K562 (cell line): Measurements from ENCODE around the gene PKLR. TPM values are rescaled to one million over a fixed set of nuclear protein-coding genes. Genes with fewer than 3 reads are reported as not detected.
A peak's percentile ranks its signal among the peaks of the same experiment; 100 is the strongest.

Experiments
- CREB1 ChIP-seq, 2 experiments: sonication (generic) in 1 of 2; formaldehyde crosslinking in 1 of 2; IDR thresholded peaks; 2 replicates each; pipeline versions ENCODE4 v1.6.1 to v1.8.0; 2012 to 2022; ENCODE audit warnings: inconsistent platforms in 1 of 2, mild to moderate bottlenecking in 1 of 2, missing genetic modification reagents in 1 of 2, moderate library complexity in 1 of 2
- CREM ChIP-seq: IDR thresholded peaks from 2 replicates; pipeline ENCODE4 v1.6.1; 2014; ENCODE audit warnings: antibody characterized with exemption, low read depth
- ID3 ChIP-seq, 2 experiments: fragments of 250-450 bp in 1 of 2; fragments of 450-650 bp in 1 of 2; sonication (Bioruptor Pico) in 1 of 2; IDR thresholded peaks; 2 replicates each; pipeline versions ENCODE4 v1.6.1 to v1.8.0; 2016 to 2021; ENCODE audit warnings: mild to moderate bottlenecking in 2 of 2, moderate library complexity in 2 of 2, missing compliant biosample characterization in 1 of 2, missing genetic modification characterization in 1 of 2
- KAT2B ChIP-seq: IDR thresholded peaks from one replicate; pipeline ENCODE4 v1.6.1; 2012; ENCODE audit warnings: low read depth, mild to moderate bottlenecking, control low read depth, inconsistent platforms, low read length, moderate library complexity
- KDM1A ChIP-seq, 2 experiments: fragments of 450-650 bp; IDR thresholded peaks; 2 replicates each; pipeline ENCODE4 v1.6.1; 2016; ENCODE audit warnings: mild to moderate bottlenecking in 2 of 2
- LCOR ChIP-seq: sonication (generic); formaldehyde crosslinking; IDR thresholded peaks from 2 replicates; pipeline ENCODE4 v1.8.0; 2022; ENCODE audit warnings: mild to moderate bottlenecking, missing genetic modification reagents
- NR4A1 ChIP-seq, 2 experiments: fragments of 250-450 bp in 1 of 2; fragments of 450-650 bp in 1 of 2; sonication (Bioruptor Pico) in 1 of 2; IDR thresholded peaks; 2 replicates each; pipeline versions ENCODE4 v1.4.0 to v1.6.1; 2016 to 2020; ENCODE audit warnings: mild to moderate bottlenecking in 2 of 2, missing compliant biosample characterization in 1 of 2, missing genetic modification characterization in 1 of 2, moderate library complexity in 1 of 2
- PURB ChIP-seq: sonication (generic); formaldehyde crosslinking; IDR thresholded peaks from 2 replicates; pipeline ENCODE4 v1.9.0; 2021; ENCODE audit warnings: low read depth, mild to moderate bottlenecking, missing genetic modification reagents
- U2AF1 ChIP-seq: fragments of 200-400 bp; formaldehyde crosslinking; optimal IDR thresholded peaks from 2 replicates; pipeline ENCODE3; 2017; ENCODE audit warnings: mild to moderate bottlenecking, low read depth, low read length, moderate library complexity
- polyA plus RNA-seq, 8 experiments: library from polyadenylated mRNA; depleted of rRNA in 4 of 8; stranded (reverse) in 5 of 8; unstranded in 3 of 8; fragments of >200 nt; fragmentation: Nextera tagmentation in 2 of 8; fragmentation: Illumina TruSeq in 1 of 8; extraction: Ambion mirVana in 2 of 8; extraction: Trizol in 1 of 8; gene quantifications; 2 replicates each; pipeline versions ENCODE4 v1.2.1 to v1.2.3, GENCODE V29; 2011 to 2014; ENCODE audit warnings: inconsistent platforms in 1 of 8, missing spikeins in 1 of 8
- total RNA-seq, 7 experiments: library from RNA; depleted of rRNA in 6 of 7; stranded (reverse); fragments of >200 nt in 6 of 7; fragmentation: Illumina TruSeq in 2 of 7; extraction: Trizol in 2 of 7; gene quantifications; 2 replicates each; pipeline versions ENCODE4 v1.2.1 to v1.2.3, GENCODE V29; 2011 to 2021; ENCODE audit warnings: low replicate concordance in 1 of 7
- TF ChIP-seq, protein P1 (sequence below): sonication (generic); formaldehyde crosslinking; IDR thresholded peaks from 2 replicates; pipeline ENCODE4 v1.8.1; 2023; ENCODE audit warnings: missing genetic modification reagents, mild to moderate bottlenecking, borderline replicate concordance
- TF ChIP-seq, protein P2 (sequence below): fragments of 450-650 bp; IDR thresholded peaks from one replicate; pipeline ENCODE4 v1.6.1; 2018; ENCODE audit warnings: mild to moderate bottlenecking, moderate library complexity; ENCODE audit not compliant: partially characterized antibody

The PKLR gene
- total and polyA plus RNA-seq, 9 of the 15 experiments (the other 6 are each of a cell fraction or from before 2014, with no cell fraction given), result 10.7 to 78.4 (median 38.2) TPM

DNA sequence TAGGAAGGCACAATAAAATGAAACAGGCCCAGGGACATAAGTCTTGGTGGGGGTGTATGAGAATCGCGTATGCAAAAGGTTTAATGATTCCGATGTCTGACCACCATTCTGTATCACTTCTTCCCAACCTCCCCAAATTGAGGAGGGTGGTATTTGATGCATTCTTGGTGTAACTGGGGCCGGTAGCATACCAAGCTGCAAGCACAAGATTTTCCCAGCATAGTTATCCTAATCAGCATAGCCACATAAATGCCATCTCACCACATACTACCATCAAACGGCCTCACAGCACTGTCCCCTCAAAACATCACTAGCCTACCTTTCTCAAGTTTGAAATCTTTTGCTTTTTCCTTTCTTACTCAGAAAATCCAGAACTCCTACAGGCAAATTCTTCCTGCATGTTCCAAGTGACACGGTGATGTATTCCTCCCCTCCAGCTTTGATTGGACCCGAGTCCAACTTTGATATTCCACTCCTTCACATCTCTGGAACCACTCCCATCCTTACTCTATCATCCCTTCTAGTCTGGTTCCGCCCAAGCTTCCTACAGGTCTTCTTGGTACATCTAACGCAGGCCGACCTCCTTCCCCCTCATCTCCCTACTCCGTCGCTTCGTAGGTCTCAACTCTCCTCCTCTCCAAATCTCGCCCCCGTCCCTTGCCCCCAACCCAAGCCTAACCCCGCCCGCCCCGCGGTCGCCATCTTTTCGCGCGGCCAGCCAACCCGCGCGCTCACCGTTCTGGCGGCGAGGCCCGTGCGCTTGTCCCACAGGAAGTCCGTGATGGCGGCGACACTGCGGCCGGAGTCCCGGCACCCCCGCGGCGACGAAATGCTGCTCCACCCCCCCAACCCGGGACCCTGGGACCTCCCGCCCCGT is 28.5 kb downstream of the PKLR start (continued):
- TF ChIP-seq, protein P1, sequence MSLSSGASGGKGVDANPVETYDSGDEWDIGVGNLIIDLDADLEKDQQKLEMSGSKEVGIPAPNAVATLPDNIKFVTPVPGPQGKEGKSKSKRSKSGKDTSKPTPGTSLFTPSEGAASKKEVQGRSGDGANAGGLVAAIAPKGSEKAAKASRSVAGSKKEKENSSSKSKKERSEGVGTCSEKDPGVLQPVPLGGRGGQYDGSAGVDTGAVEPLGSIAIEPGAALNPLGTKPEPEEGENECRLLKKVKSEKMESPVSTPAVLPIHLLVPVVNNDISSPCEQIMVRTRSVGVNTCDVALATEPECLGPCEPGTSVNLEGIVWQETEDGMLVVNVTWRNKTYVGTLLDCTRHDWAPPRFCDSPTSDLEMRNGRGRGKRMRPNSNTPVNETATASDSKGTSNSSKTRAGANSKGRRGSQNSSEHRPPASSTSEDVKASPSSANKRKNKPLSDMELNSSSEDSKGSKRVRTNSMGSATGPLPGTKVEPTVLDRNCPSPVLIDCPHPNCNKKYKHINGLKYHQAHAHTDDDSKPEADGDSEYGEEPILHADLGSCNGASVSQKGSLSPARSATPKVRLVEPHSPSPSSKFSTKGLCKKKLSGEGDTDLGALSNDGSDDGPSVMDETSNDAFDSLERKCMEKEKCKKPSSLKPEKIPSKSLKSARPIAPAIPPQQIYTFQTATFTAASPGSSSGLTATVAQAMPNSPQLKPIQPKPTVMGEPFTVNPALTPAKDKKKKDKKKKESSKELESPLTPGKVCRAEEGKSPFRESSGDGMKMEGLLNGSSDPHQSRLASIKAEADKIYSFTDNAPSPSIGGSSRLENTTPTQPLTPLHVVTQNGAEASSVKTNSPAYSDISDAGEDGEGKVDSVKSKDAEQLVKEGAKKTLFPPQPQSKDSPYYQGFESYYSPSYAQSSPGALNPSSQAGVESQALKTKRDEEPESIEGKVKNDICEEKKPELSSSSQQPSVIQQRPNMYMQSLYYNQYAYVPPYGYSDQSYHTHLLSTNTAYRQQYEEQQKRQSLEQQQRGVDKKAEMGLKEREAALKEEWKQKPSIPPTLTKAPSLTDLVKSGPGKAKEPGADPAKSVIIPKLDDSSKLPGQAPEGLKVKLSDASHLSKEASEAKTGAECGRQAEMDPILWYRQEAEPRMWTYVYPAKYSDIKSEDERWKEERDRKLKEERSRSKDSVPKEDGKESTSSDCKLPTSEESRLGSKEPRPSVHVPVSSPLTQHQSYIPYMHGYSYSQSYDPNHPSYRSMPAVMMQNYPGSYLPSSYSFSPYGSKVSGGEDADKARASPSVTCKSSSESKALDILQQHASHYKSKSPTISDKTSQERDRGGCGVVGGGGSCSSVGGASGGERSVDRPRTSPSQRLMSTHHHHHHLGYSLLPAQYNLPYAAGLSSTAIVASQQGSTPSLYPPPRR, result no peak
- TF ChIP-seq U2AF1 (no peak), CREM (peak; percentile 47; the same call in 1 of the 2 replicates), KDM1A (IDR thresholded peaks at IDR 0.05) (peak in 1 of 2 experiments; percentile 6; a peak in 1 of 4 replicates), PURB (CRISPR knock-in tag) (no peak), NR4A1 (CRISPR knock-in tag; IDR thresholded peaks at IDR 0.05) (no peak), NR4A1 (tag; IDR thresholded peaks at IDR 0.05) (no peak), LCOR (CRISPR knock-in tag) (no peak), KAT2B (no peak), CREB1 (IDR thresholded peaks at IDR 0.05) (peak; percentile 64; the same call in 1 of the 2 replicates), CREB1 (CRISPR knock-in tag; IDR thresholded peaks at IDR 0.05) (0 out of 2 replicates have a peak, but pooled peaks have one; percentile 11), ID3 (CRISPR knock-in tag; IDR thresholded peaks at IDR 0.05) (no peak), ID3 (tag; IDR thresholded peaks at IDR 0.05) (no peak)
- TF ChIP-seq, protein P2, sequence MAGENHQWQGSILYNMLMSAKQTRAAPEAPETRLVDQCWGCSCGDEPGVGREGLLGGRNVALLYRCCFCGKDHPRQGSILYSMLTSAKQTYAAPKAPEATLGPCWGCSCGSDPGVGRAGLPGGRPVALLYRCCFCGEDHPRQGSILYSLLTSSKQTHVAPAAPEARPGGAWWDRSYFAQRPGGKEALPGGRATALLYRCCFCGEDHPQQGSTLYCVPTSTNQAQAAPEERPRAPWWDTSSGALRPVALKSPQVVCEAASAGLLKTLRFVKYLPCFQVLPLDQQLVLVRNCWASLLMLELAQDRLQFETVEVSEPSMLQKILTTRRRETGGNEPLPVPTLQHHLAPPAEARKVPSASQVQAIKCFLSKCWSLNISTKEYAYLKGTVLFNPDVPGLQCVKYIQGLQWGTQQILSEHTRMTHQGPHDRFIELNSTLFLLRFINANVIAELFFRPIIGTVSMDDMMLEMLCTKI, result no peak
